Suprapubic skin (tissue), 3 donors: Measurements from ENCODE around the gene SLC7A9.

Source experiments
- CTCF ChIP-seq, 2 donors: fragments of 200-600 bp in 1 of 2; fragments of 450-650 bp in 1 of 2; sonication (generic) in 1 of 2; IDR thresholded peaks; one replicate each; pipeline ENCODE4 v1.5.1; 2016 to 2019; ENCODE audit warnings: antibody characterized with exemption in 2 of 2, mild to moderate bottlenecking in 1 of 2, moderate library complexity in 1 of 2
- POLR2A ChIP-seq, 2 donors: fragments of 450-650 bp; IDR thresholded peaks; one replicate each; pipeline ENCODE4 v1.6.1; 2017; ENCODE audit warnings: antibody characterized with exemption in 2 of 2, mild to moderate bottlenecking in 2 of 2, moderate library complexity in 2 of 2

GRCh38 chr19:32880622-32881021, 11.1 kb upstream of the SLC7A9 start:
- TF ChIP-seq CTCF (IDR thresholded peaks at IDR 0.05) (no peak), POLR2A (IDR thresholded peaks at IDR 0.05) (no peak)
